HEK293 (cell line): ENCODE data around the gene SRGAP2C.
"Not testable (repeated sequence)": the region's sequence is repeated elsewhere in the genome, so short reads cannot be mapped to it uniquely, and the experiment has no call there.

Experiments used
- CTCF ChIP-seq: fragments of 450-650 bp; formaldehyde crosslinking; IDR thresholded peaks from 2 replicates; pipeline ENCODE4 v1.5.1; 2016; ENCODE audit warnings: missing biosample characterization, missing genetic modification characterization
- HOXA7 ChIP-seq: sonication (generic); formaldehyde crosslinking; IDR thresholded peaks from 2 replicates; pipeline ENCODE4 v1.8.1; 2022; ENCODE audit warnings: missing genetic modification reagents, borderline replicate concordance
- ZBTB17 ChIP-seq: fragments of 450-650 bp; formaldehyde crosslinking; IDR thresholded peaks from 2 replicates; pipeline ENCODE4 v1.5.1; 2016; ENCODE audit warnings: missing biosample characterization, missing genetic modification characterization
- ZNF114 ChIP-seq: fragments of 450-650 bp; formaldehyde crosslinking; IDR thresholded peaks from 2 replicates; pipeline ENCODE4 v1.5.0; 2017; ENCODE audit warnings: missing biosample characterization, missing genetic modification characterization
- ZSCAN5A ChIP-seq: fragments of 450-650 bp; formaldehyde crosslinking; IDR thresholded peaks from 2 replicates; pipeline ENCODE4 v1.5.1; 2016; ENCODE audit warnings: missing biosample characterization, missing genetic modification characterization
- TF ChIP-seq, protein P1 (sequence below): sonication (generic); formaldehyde crosslinking; IDR thresholded peaks from 2 replicates; pipeline ENCODE4 v1.8.1; 2022; ENCODE audit warnings: mild to moderate bottlenecking, moderate library complexity, missing genetic modification reagents

- not testable (repeated sequence) for TF ChIP-seq CTCF (tag by site-specific recombination); ZNF114 (tag by site-specific recombination); ZBTB17 (tag by site-specific recombination); HOXA7 (CRISPR knock-in tag); ZSCAN5A (tag by site-specific recombination)
- TF ChIP-seq, protein P1, sequence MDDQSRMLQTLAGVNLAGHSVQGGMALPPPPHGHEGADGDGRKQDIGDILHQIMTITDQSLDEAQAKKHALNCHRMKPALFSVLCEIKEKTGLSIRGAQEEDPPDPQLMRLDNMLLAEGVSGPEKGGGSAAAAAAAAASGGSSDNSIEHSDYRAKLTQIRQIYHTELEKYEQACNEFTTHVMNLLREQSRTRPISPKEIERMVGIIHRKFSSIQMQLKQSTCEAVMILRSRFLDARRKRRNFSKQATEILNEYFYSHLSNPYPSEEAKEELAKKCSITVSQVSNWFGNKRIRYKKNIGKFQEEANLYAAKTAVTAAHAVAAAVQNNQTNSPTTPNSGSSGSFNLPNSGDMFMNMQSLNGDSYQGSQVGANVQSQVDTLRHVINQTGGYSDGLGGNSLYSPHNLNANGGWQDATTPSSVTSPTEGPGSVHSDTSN (CRISPR knock-in tag): not testable (repeated sequence)
These were observed 234.4 kb downstream of the SRGAP2C start for GRCh38 chr1:121419050-121419615.
